ENCODE measurements around the gene HEPH.

DNA sequence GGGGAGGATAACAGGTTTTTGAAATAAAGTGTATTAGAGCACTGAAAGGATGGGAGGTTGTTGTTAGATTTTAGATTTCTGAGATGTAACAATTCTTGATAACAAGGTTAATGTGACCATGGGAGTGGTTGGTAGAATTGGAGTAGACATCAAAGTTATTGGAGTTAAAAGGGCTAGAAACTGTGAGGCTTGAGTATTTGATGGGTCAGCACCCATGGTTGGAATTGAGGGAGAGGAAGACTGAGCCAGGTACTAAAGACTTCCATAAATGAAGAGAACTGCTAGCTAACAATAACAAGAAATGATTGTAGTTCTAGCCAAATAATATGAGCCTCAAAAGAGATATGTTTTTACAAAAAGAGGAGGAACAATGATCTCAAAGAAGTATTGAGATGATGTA, 98.8 kb downstream of the HEPH start:
- TF ChIP-seq, protein P1, sequence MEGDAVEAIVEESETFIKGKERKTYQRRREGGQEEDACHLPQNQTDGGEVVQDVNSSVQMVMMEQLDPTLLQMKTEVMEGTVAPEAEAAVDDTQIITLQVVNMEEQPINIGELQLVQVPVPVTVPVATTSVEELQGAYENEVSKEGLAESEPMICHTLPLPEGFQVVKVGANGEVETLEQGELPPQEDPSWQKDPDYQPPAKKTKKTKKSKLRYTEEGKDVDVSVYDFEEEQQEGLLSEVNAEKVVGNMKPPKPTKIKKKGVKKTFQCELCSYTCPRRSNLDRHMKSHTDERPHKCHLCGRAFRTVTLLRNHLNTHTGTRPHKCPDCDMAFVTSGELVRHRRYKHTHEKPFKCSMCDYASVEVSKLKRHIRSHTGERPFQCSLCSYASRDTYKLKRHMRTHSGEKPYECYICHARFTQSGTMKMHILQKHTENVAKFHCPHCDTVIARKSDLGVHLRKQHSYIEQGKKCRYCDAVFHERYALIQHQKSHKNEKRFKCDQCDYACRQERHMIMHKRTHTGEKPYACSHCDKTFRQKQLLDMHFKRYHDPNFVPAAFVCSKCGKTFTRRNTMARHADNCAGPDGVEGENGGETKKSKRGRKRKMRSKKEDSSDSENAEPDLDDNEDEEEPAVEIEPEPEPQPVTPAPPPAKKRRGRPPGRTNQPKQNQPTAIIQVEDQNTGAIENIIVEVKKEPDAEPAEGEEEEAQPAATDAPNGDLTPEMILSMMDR (IDR thresholded peaks at IDR 0.05): no peak
- TF ChIP-seq POLR2AphosphoS5 (IDR thresholded peaks at IDR 0.05) (no peak), POLR2A (IDR thresholded peaks at IDR 0.05) (no peak)

Measured in suprapubic skin (tissue), 4 donors.